Measurements from ENCODE around the gene MAN1A1.

DNA sequence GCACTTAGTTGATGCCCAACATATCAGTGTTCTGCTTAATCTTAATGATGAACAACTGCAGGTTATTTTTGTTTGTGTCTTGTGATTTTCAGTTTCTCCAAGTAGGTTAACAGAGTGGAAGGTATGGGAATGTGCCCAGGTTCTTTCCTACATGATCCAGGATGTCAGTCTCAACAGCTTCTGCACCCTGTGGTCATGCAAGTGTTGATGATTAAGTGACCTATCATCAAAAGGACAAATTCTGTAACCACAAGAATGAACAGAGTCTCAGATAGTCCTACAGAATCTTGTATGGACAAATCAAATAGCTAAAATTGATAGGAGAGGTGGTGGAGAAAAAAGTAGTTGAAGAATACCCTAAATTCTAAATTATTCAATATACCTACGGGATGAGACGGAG is 26.1 kb downstream of the MAN1A1 start:
- TF ChIP-seq EP300 (IDR thresholded peaks at IDR 0.05) = no peak
- TF ChIP-seq, protein P1, sequence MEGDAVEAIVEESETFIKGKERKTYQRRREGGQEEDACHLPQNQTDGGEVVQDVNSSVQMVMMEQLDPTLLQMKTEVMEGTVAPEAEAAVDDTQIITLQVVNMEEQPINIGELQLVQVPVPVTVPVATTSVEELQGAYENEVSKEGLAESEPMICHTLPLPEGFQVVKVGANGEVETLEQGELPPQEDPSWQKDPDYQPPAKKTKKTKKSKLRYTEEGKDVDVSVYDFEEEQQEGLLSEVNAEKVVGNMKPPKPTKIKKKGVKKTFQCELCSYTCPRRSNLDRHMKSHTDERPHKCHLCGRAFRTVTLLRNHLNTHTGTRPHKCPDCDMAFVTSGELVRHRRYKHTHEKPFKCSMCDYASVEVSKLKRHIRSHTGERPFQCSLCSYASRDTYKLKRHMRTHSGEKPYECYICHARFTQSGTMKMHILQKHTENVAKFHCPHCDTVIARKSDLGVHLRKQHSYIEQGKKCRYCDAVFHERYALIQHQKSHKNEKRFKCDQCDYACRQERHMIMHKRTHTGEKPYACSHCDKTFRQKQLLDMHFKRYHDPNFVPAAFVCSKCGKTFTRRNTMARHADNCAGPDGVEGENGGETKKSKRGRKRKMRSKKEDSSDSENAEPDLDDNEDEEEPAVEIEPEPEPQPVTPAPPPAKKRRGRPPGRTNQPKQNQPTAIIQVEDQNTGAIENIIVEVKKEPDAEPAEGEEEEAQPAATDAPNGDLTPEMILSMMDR (IDR thresholded peaks at IDR 0.05) = no peak

All from suprapubic skin (tissue), 3 donors.